Measurements from ENCODE around the gene MACROD2. TPM values are rescaled to one million over a fixed set of nuclear protein-coding genes. Genes with fewer than 3 reads are reported as not detected.

Gene MACROD2
- total RNA-seq, 1 donor from 2014 or later, result 3.1 TPM

GRCh38 chr20:15627089-15627488 is 1631.8 kb downstream of the MACROD2 start:
- Histone ChIP-seq H3K27me3 (ENCODE audit: control insufficient read depth in 3 of 3, insufficient read depth in 3 of 3, low read length in 3 of 3) (no peaks in the 10 kb centered on the region), H3K9me3 (ENCODE audit: control insufficient read depth in 3 of 3, low read length in 3 of 3) (no peaks in the 10 kb centered on the region), H3K36me3 (ENCODE audit: control insufficient read depth in 3 of 3, insufficient read depth in 3 of 3, low read length in 3 of 3) (no peaks in the 10 kb centered on the region)

GRCh38 chr20:15627501-15627903 is 1632.2 kb downstream of the MACROD2 start:
- Histone ChIP-seq H3K9ac (ENCODE audit: low read depth in 1 of 3, low read length in 3 of 3) (no peak overlapping the region), H3K36me3 (ENCODE audit: control insufficient read depth in 3 of 3, insufficient read depth in 3 of 3, low read length in 3 of 3) (no peaks in the 10 kb centered on the region), H3K27me3 (ENCODE audit: control insufficient read depth in 3 of 3, insufficient read depth in 3 of 3, low read length in 3 of 3) (no peaks in the 10 kb centered on the region), H3K27ac (ENCODE audit: low read depth, low read length) (no peak overlapping the region), H3K4me1 (ENCODE audit: control insufficient read depth in 3 of 3, insufficient read depth in 3 of 3, low read length in 3 of 3) (no peaks in the 10 kb centered on the region), H3K9me3 (ENCODE audit: control insufficient read depth in 3 of 3, low read length in 3 of 3) (no peaks in the 10 kb centered on the region), H3K4me3 (ENCODE audit: low read length in 3 of 3) (no peak overlapping the region)

More at GRCh38 chr20:15627089-15627488, 1631.8 kb downstream of the MACROD2 start:
- H3K4me1 ChIP-seq (ENCODE audit: control insufficient read depth in 3 of 3, insufficient read depth in 3 of 3, low read length in 3 of 3), result no peaks in the 10 kb centered on the region
- H3K4me3 ChIP-seq (ENCODE audit: low read length in 3 of 3), result no peak overlapping the region
- no peak overlapping the region for H3K9ac ChIP-seq (ENCODE audit: low read depth in 1 of 3, low read length in 3 of 3)
- H3K27ac ChIP-seq (ENCODE audit: low read depth, low read length), result no peak overlapping the region

GRCh38 chr20:15628851-15629353 is 1633.6 kb downstream of the MACROD2 start:
- Histone ChIP-seq H3K9me3 (ENCODE audit: control insufficient read depth in 3 of 3, low read length in 3 of 3) (no peaks in the 10 kb centered on the region), H3K9ac (ENCODE audit: low read depth in 1 of 3, low read length in 3 of 3) (no peak overlapping the region), H3K4me3 (ENCODE audit: low read length in 3 of 3) (no peak overlapping the region), H3K27me3 (ENCODE audit: control insufficient read depth in 3 of 3, insufficient read depth in 3 of 3, low read length in 3 of 3) (no peaks in the 10 kb centered on the region), H3K36me3 (ENCODE audit: control insufficient read depth in 3 of 3, insufficient read depth in 3 of 3, low read length in 3 of 3) (no peaks in the 10 kb centered on the region), H3K4me1 (ENCODE audit: control insufficient read depth in 3 of 3, insufficient read depth in 3 of 3, low read length in 3 of 3) (no peaks in the 10 kb centered on the region), H3K27ac (ENCODE audit: low read depth, low read length) (no peak overlapping the region)

- Histone ChIP-seq H3K27ac (ENCODE audit: low read depth, low read length) (no peak overlapping the region), H3K9ac (ENCODE audit: low read depth in 1 of 3, low read length in 3 of 3) (no peak overlapping the region), H3K36me3 (ENCODE audit: control insufficient read depth in 3 of 3, insufficient read depth in 3 of 3, low read length in 3 of 3) (no peaks in the 10 kb centered on the region), H3K4me1 (ENCODE audit: control insufficient read depth in 3 of 3, insufficient read depth in 3 of 3, low read length in 3 of 3) (no peaks in the 10 kb centered on the region), H3K27me3 (ENCODE audit: control insufficient read depth in 3 of 3, insufficient read depth in 3 of 3, low read length in 3 of 3) (no peaks in the 10 kb centered on the region), H3K9me3 (ENCODE audit: control insufficient read depth in 3 of 3, low read length in 3 of 3) (no peaks in the 10 kb centered on the region), H3K4me3 (ENCODE audit: low read length in 3 of 3) (no peak overlapping the region)
Observed at GRCh38 chr20:15630360-15630759, 1635.0 kb downstream of the MACROD2 start.

GRCh38 chr20:15632680-15633079 is 1637.4 kb downstream of the MACROD2 start:
- Histone ChIP-seq H3K9ac (ENCODE audit: low read depth in 1 of 3, low read length in 3 of 3) (no peak overlapping the region), H3K9me3 (ENCODE audit: control insufficient read depth in 3 of 3, low read length in 3 of 3) (no peaks in the 10 kb centered on the region), H3K36me3 (ENCODE audit: control insufficient read depth in 3 of 3, insufficient read depth in 3 of 3, low read length in 3 of 3) (no peaks in the 10 kb centered on the region), H3K27me3 (ENCODE audit: control insufficient read depth in 3 of 3, insufficient read depth in 3 of 3, low read length in 3 of 3) (no peaks in the 10 kb centered on the region), H3K4me3 (ENCODE audit: low read length in 3 of 3) (no peak overlapping the region), H3K4me1 (ENCODE audit: control insufficient read depth in 3 of 3, insufficient read depth in 3 of 3, low read length in 3 of 3) (no peaks in the 10 kb centered on the region), H3K27ac (ENCODE audit: low read depth, low read length) (no peak overlapping the region)

GRCh38 chr20:15634102-15634501 is 1638.8 kb downstream of the MACROD2 start:
- H3K27ac ChIP-seq (ENCODE audit: low read depth, low read length), result no peak overlapping the region

GRCh38 chr20:15637546-15637945 is 1642.2 kb downstream of the MACROD2 start:
- Histone ChIP-seq H3K27ac (ENCODE audit: low read depth, low read length) (no peak overlapping the region), H3K4me3 (ENCODE audit: low read length in 3 of 3) (no peak overlapping the region), H3K9ac (ENCODE audit: low read depth in 1 of 3, low read length in 3 of 3) (no peak overlapping the region), H3K27me3 (ENCODE audit: control insufficient read depth in 3 of 3, insufficient read depth in 3 of 3, low read length in 3 of 3) (no peaks in the 10 kb centered on the region), H3K36me3 (ENCODE audit: control insufficient read depth in 3 of 3, insufficient read depth in 3 of 3, low read length in 3 of 3) (no peaks in the 10 kb centered on the region), H3K4me1 (ENCODE audit: control insufficient read depth in 3 of 3, insufficient read depth in 3 of 3, low read length in 3 of 3) (no peaks in the 10 kb centered on the region), H3K9me3 (ENCODE audit: control insufficient read depth in 3 of 3, low read length in 3 of 3) (no peaks in the 10 kb centered on the region)

More at GRCh38 chr20:15634102-15634501, 1638.8 kb downstream of the MACROD2 start:
- no peaks in the 10 kb centered on the region for H3K27me3 ChIP-seq (ENCODE audit: control insufficient read depth in 3 of 3, insufficient read depth in 3 of 3, low read length in 3 of 3)
- no peak overlapping the region for H3K4me3 ChIP-seq (ENCODE audit: low read length in 3 of 3)
- no peak overlapping the region for H3K9ac ChIP-seq (ENCODE audit: low read depth in 1 of 3, low read length in 3 of 3)
- no peaks in the 10 kb centered on the region for H3K4me1 ChIP-seq (ENCODE audit: control insufficient read depth in 3 of 3, insufficient read depth in 3 of 3, low read length in 3 of 3)
- no peaks in the 10 kb centered on the region for H3K9me3 ChIP-seq (ENCODE audit: control insufficient read depth in 3 of 3, low read length in 3 of 3)
- no peaks in the 10 kb centered on the region for H3K36me3 ChIP-seq (ENCODE audit: control insufficient read depth in 3 of 3, insufficient read depth in 3 of 3, low read length in 3 of 3)

GRCh38 chr20:15637950-15638754 is 1642.8 kb downstream of the MACROD2 start:
- H3K9ac ChIP-seq (ENCODE audit: low read depth in 1 of 3, low read length in 3 of 3), result no peak overlapping the region

GRCh38 chr20:15638816-15639215 is 1643.5 kb downstream of the MACROD2 start:
- H3K27me3 ChIP-seq (ENCODE audit: control insufficient read depth in 3 of 3, insufficient read depth in 3 of 3, low read length in 3 of 3), result no peaks in the 10 kb centered on the region
- H3K4me1 ChIP-seq (ENCODE audit: control insufficient read depth in 3 of 3, insufficient read depth in 3 of 3, low read length in 3 of 3), result no peaks in the 10 kb centered on the region
- no peak overlapping the region for H3K4me3 ChIP-seq (ENCODE audit: low read length in 3 of 3)
- no peak overlapping the region for H3K9ac ChIP-seq (ENCODE audit: low read depth in 1 of 3, low read length in 3 of 3)
- no peaks in the 10 kb centered on the region for H3K36me3 ChIP-seq (ENCODE audit: control insufficient read depth in 3 of 3, insufficient read depth in 3 of 3, low read length in 3 of 3)
- no peaks in the 10 kb centered on the region for H3K9me3 ChIP-seq (ENCODE audit: control insufficient read depth in 3 of 3, low read length in 3 of 3)
- no peak overlapping the region for H3K27ac ChIP-seq (ENCODE audit: low read depth, low read length)

More at GRCh38 chr20:15637950-15638754, 1642.8 kb downstream of the MACROD2 start:
- Histone ChIP-seq H3K9me3 (ENCODE audit: control insufficient read depth in 3 of 3, low read length in 3 of 3) (no peaks in the 10 kb centered on the region), H3K36me3 (ENCODE audit: control insufficient read depth in 3 of 3, insufficient read depth in 3 of 3, low read length in 3 of 3) (no peaks in the 10 kb centered on the region), H3K4me3 (ENCODE audit: low read length in 3 of 3) (no peak overlapping the region), H3K4me1 (ENCODE audit: control insufficient read depth in 3 of 3, insufficient read depth in 3 of 3, low read length in 3 of 3) (no peaks in the 10 kb centered on the region), H3K27me3 (ENCODE audit: control insufficient read depth in 3 of 3, insufficient read depth in 3 of 3, low read length in 3 of 3) (no peaks in the 10 kb centered on the region), H3K27ac (ENCODE audit: low read depth, low read length) (no peak overlapping the region)

GRCh38 chr20:15639839-15640238 is 1644.5 kb downstream of the MACROD2 start:
- no peaks in the 10 kb centered on the region for H3K27me3 ChIP-seq (ENCODE audit: control insufficient read depth in 3 of 3, insufficient read depth in 3 of 3, low read length in 3 of 3)
- H3K4me1 ChIP-seq (ENCODE audit: control insufficient read depth in 3 of 3, insufficient read depth in 3 of 3, low read length in 3 of 3), result no peaks in the 10 kb centered on the region
- H3K9me3 ChIP-seq (ENCODE audit: control insufficient read depth in 3 of 3, low read length in 3 of 3), result no peaks in the 10 kb centered on the region
- H3K4me3 ChIP-seq (ENCODE audit: low read length in 3 of 3), result no peak overlapping the region
- no peak overlapping the region for H3K27ac ChIP-seq (ENCODE audit: low read depth, low read length)
- no peak overlapping the region for H3K9ac ChIP-seq (ENCODE audit: low read depth in 1 of 3, low read length in 3 of 3)
- no peaks in the 10 kb centered on the region for H3K36me3 ChIP-seq (ENCODE audit: control insufficient read depth in 3 of 3, insufficient read depth in 3 of 3, low read length in 3 of 3)

Data from skeletal muscle tissue (tissue), 4 donors.